ENCODE measurements around the gene LMBR1. TPM values are rescaled to one million over a fixed set of nuclear protein-coding genes. Genes with fewer than 3 reads are reported as not detected.

Gene LMBR1
- total RNA-seq, 5 donors from 2014 or later (not counting 1 experiment from before 2014, with no cell fraction given), result 79.1 to 94.8 (median 83.8) TPM

DNA sequence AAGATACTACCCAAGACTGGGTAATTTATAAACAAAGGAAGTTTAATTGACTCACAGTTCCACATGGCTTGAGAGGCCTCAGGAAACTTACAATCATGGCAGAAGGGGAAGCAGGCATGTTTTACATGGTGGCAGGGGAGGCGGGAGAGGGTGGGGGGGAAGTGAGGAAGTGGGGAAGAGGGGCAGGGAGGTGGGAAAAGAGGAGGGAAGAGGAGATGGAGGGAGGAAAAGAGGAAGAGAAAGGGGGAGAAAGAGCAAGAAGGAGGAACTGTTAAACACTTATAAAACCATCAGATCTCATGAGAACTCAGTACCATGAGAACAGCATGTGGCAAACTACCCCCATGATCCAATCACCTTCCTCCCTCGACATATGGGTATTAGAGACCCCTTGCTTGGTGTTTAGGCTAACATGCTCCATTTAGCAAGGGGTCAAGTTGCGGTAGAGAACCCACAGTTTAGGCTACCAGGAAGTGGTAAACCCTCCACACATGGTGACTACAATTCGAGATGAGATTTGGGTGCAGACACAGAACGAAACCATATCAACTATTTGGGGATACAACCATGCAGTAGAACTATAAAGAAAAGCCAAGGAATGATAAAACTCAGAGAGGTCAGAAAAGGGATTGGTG lies 3.5 kb upstream of the LMBR1 start:
- H3K4me1 Mint-ChIP-seq, result peaks cover 15 to 35% (median 28%) of the 10 kb centered on the region in 3 donors
- CTCF ChIA-PET, result no interaction called here
- H3K36me3 Mint-ChIP-seq, result no peaks in the 10 kb centered on the region
- H3K27ac ChIP-seq (ENCODE audit: low read length), result no peak overlapping the region
- H3K4me3 Mint-ChIP-seq, result no peak overlapping the region
- no peak for ATAC-seq (replicated peaks in 1 of 4)
- peaks cover 2 to 3% of the 10 kb centered on the region in 2 donors for H3K27me3 Mint-ChIP-seq
- H3K9me3 Mint-ChIP-seq, result no peaks in the 10 kb centered on the region
- no peaks in the 10 kb centered on the region for H3K9me3 ChIP-seq
- H3K27me3 ChIP-seq (replicated peaks in 1 of 2; ENCODE audit: control insufficient read depth in 2 of 2, extremely low read depth in 1 of 2, insufficient read depth in 2 of 2, low read length in 1 of 2), result no peaks in the 10 kb centered on the region
- DNase-seq, result no peak
- WGBS (ENCODE audit: insufficient coverage), result no CpG with 5 or more reads among the region's 5 CpGs
- H3K27ac Mint-ChIP-seq, result peak overlapping the region in 1 of 2 donors; percentile 60
- no peaks in the 10 kb centered on the region for H3K36me3 ChIP-seq (ENCODE audit: control insufficient read depth in 2 of 2, extremely low read depth in 1 of 2, insufficient read depth in 1 of 2, low read length in 1 of 2)
- H3K4me1 ChIP-seq (ENCODE audit: control insufficient read depth in 1 of 2, extremely low read depth in 1 of 2, insufficient read depth in 2 of 2, low read length in 2 of 2), result peaks cover 3 to 21% of the 10 kb centered on the region in 2 experiments
- no peak overlapping the region for H3K4me3 ChIP-seq (ENCODE audit: control insufficient read depth in 1 of 2, extremely low read depth in 1 of 2, low read length in 1 of 2)
- POLR2A ChIA-PET, result no interaction called here

- H3K27me3 ChIP-seq (replicated peaks in 1 of 2; ENCODE audit: control insufficient read depth in 2 of 2, extremely low read depth in 1 of 2, insufficient read depth in 2 of 2, low read length in 1 of 2), result no peaks in the 10 kb centered on the region
- peaks cover 3 to 21% of the 10 kb centered on the region in 2 experiments for H3K4me1 ChIP-seq (ENCODE audit: control insufficient read depth in 1 of 2, extremely low read depth in 1 of 2, insufficient read depth in 2 of 2, low read length in 2 of 2)
- ChIA-PET POLR2A (no interaction called here), CTCF (no interaction called here)
- no peaks in the 10 kb centered on the region for H3K9me3 ChIP-seq
- no peaks in the 10 kb centered on the region for H3K27me3 Mint-ChIP-seq
- peaks cover 26 to 42% (median 36%) of the 10 kb centered on the region in 3 donors for H3K4me1 Mint-ChIP-seq
- no peaks in the 10 kb centered on the region for H3K36me3 Mint-ChIP-seq
- DNase-seq (no peak), ATAC-seq (replicated peaks in 1 of 4) (no peak)
- H3K36me3 ChIP-seq (ENCODE audit: control insufficient read depth in 2 of 2, extremely low read depth in 1 of 2, insufficient read depth in 1 of 2, low read length in 1 of 2), result no peaks in the 10 kb centered on the region
- no peak overlapping the region for H3K27ac ChIP-seq (ENCODE audit: low read length)
- no peak overlapping the region for H3K4me3 ChIP-seq (ENCODE audit: control insufficient read depth in 1 of 2, extremely low read depth in 1 of 2, low read length in 1 of 2)
- peak overlapping the region; percentile 5 to 77 for H3K27ac Mint-ChIP-seq
- WGBS (ENCODE audit: insufficient coverage), result 71% methylated on average over 2 of the region's 6 CpGs
- H3K4me3 Mint-ChIP-seq, result peak overlapping the region; percentile 85 to 89 (median 88)
- no peaks in the 10 kb centered on the region for H3K9me3 Mint-ChIP-seq
Measured at GRCh38 chr7:156895024-156895780, 2.2 kb upstream of the LMBR1 start.

DNA sequence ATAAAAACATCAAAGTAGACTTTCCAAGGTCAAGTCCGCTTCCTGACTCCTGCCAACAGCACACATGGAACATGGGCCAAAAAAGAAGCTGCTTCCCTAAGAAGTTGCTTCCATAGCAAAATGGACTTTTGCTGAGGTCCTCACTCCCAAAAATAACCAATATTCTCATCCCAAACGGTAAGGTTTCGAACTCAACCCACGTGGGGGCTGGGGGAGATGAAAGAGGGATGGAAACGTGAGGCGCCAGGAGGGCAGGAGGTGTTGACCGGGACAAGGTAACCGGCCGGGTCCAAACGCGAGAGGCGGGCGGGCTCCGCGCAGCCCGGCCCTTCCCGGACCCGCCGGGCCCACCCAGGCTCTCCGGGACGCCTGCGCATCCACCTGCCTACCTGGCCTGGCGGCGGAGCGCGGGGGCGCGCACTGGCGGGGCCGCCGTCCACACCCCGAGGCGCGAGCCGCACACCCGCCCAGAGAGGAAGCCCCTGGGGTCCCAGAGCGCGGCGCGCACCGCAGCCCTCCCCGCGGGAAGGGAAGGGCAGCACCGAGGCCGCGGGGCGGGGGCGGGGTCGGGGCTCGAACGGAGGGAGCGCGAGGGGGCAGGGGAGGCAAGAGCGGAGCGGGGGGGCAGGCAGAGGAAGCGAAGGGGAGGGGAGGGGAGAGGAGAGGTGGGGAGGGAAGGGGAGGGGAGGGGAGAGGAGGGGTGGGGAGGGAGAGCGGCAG lies 742 bp downstream of the LMBR1 start:
- H3K27me3 ChIP-seq (replicated peaks in 1 of 2; ENCODE audit: control insufficient read depth in 2 of 2, extremely low read depth in 1 of 2, insufficient read depth in 2 of 2, low read length in 1 of 2), result no peaks in the 10 kb centered on the region
- H3K36me3 ChIP-seq (ENCODE audit: control insufficient read depth in 2 of 2, extremely low read depth in 1 of 2, insufficient read depth in 1 of 2, low read length in 1 of 2), result no peaks in the 10 kb centered on the region
- Mint-ChIP-seq H3K27me3 (no peaks in the 10 kb centered on the region), H3K4me1 (peaks cover 41 to 54% (median 49%) of the 10 kb centered on the region in 3 donors), H3K9me3 (no peaks in the 10 kb centered on the region), H3K4me3 (peak overlapping the region; percentile 85 to 94 (median 89)), H3K36me3 (peaks cover 4% of the 10 kb centered on the region), H3K27ac (peak overlapping the region; percentile 70 to 76)
- ChIA-PET POLR2A (interaction anchor here (0.6 to 1.5 kb wide), 2 partner anchors 51 to 57 kb away, joined by 3 to 7 read pairs; partner anchors contain the start of gene NOM1 (in 1 of the 2)), CTCF (interaction anchor here (0.6 to 1.6 kb wide), 3 partner anchors 20 to 57 kb away, joined by 3 to 16 read pairs (median 5); partner anchors contain the start of gene NOM1 (in 1 of the 2))
- H3K4me1 ChIP-seq (ENCODE audit: control insufficient read depth in 1 of 2, extremely low read depth in 1 of 2, insufficient read depth in 2 of 2, low read length in 2 of 2), result peaks cover 3 to 21% of the 10 kb centered on the region in 2 experiments
- WGBS (ENCODE audit: insufficient coverage), result 2% methylated on average over 34 of the region's 57 CpGs
- peak; percentile 24 to 47 (median 44) for ATAC-seq (replicated peaks in 1 of 4)
- H3K4me3 ChIP-seq (ENCODE audit: control insufficient read depth in 1 of 2, extremely low read depth in 1 of 2, low read length in 1 of 2), result peak overlapping the region; percentile 59 to 61
- peak; percentile 17 to 74 (median 59) for DNase-seq
- no peaks in the 10 kb centered on the region for H3K9me3 ChIP-seq
- no peak overlapping the region for H3K27ac ChIP-seq (ENCODE audit: low read length)

GRCh38 chr7:156889746-156890145 lies 3.2 kb downstream of the LMBR1 start:
- Mint-ChIP-seq H3K27ac (no peak overlapping the region), H3K9me3 (no peaks in the 10 kb centered on the region), H3K27me3 (no peaks in the 10 kb centered on the region), H3K36me3 (peaks cover 10% of the 10 kb centered on the region), H3K4me3 (no peak overlapping the region), H3K4me1 (peaks cover 44 to 47% (median 46%) of the 10 kb centered on the region in 3 donors)
- no CpG with 5 or more reads among the region's 4 CpGs for WGBS (ENCODE audit: insufficient coverage)
- no peaks in the 10 kb centered on the region for H3K27me3 ChIP-seq (replicated peaks in 1 of 2; ENCODE audit: control insufficient read depth in 2 of 2, extremely low read depth in 1 of 2, insufficient read depth in 2 of 2, low read length in 1 of 2)
- H3K27ac ChIP-seq (ENCODE audit: low read length), result no peak overlapping the region
- H3K4me1 ChIP-seq (ENCODE audit: control insufficient read depth in 1 of 2, extremely low read depth in 1 of 2, insufficient read depth in 2 of 2, low read length in 2 of 2), result peaks cover 3 to 13% of the 10 kb centered on the region in 2 experiments
- ChIA-PET POLR2A (no interaction called here), CTCF (no interaction called here)
- ATAC-seq (replicated peaks in 1 of 4), result no peak
- H3K4me3 ChIP-seq (ENCODE audit: control insufficient read depth in 1 of 2, extremely low read depth in 1 of 2, low read length in 1 of 2), result no peak overlapping the region
- DNase-seq, result no peak
- no peaks in the 10 kb centered on the region for H3K36me3 ChIP-seq (ENCODE audit: control insufficient read depth in 2 of 2, extremely low read depth in 1 of 2, insufficient read depth in 1 of 2, low read length in 1 of 2)
- H3K9me3 ChIP-seq, result no peaks in the 10 kb centered on the region

- no peaks in the 10 kb centered on the region for H3K27me3 Mint-ChIP-seq
- no CpG with 5 or more reads among the region's 1 CpG for WGBS (ENCODE audit: insufficient coverage)
- no peak overlapping the region for H3K27ac Mint-ChIP-seq
- Histone ChIP-seq H3K4me3 (ENCODE audit: control insufficient read depth in 1 of 2, extremely low read depth in 1 of 2, low read length in 1 of 2) (no peak overlapping the region), H3K9me3 (no peaks in the 10 kb centered on the region), H3K4me1 (ENCODE audit: control insufficient read depth in 1 of 2, extremely low read depth in 1 of 2, insufficient read depth in 2 of 2, low read length in 2 of 2) (peaks cover 3 to 12% of the 10 kb centered on the region in 2 experiments), H3K27me3 (replicated peaks in 1 of 2; ENCODE audit: control insufficient read depth in 2 of 2, extremely low read depth in 1 of 2, insufficient read depth in 2 of 2, low read length in 1 of 2) (no peaks in the 10 kb centered on the region), H3K36me3 (ENCODE audit: control insufficient read depth in 2 of 2, extremely low read depth in 1 of 2, insufficient read depth in 1 of 2, low read length in 1 of 2) (no peaks in the 10 kb centered on the region), H3K27ac (ENCODE audit: low read length) (no peak overlapping the region)
- CTCF ChIA-PET, result no interaction called here
- H3K9me3 Mint-ChIP-seq, result no peaks in the 10 kb centered on the region
- no peak for DNase-seq
- POLR2A ChIA-PET, result no interaction called here
- no peak for ATAC-seq (replicated peaks in 1 of 4)
- H3K4me3 Mint-ChIP-seq, result no peak overlapping the region
- peaks cover 47 to 51% (median 48%) of the 10 kb centered on the region in 3 donors for H3K4me1 Mint-ChIP-seq
- H3K36me3 Mint-ChIP-seq, result peaks cover 13% of the 10 kb centered on the region
Measured at GRCh38 chr7:156889089-156889488, 3.9 kb downstream of the LMBR1 start.

- Mint-ChIP-seq H3K27ac (no peak overlapping the region), H3K4me1 (peaks cover 60 to 65% (median 61%) of the 10 kb centered on the region in 3 donors), H3K4me3 (no peak overlapping the region), H3K27me3 (no peaks in the 10 kb centered on the region), H3K36me3 (peaks cover 30% of the 10 kb centered on the region), H3K9me3 (no peaks in the 10 kb centered on the region)
- ChIA-PET CTCF (no interaction called here), POLR2A (no interaction called here)
- Histone ChIP-seq H3K4me3 (ENCODE audit: control insufficient read depth in 1 of 2, extremely low read depth in 1 of 2, low read length in 1 of 2) (no peak overlapping the region), H3K27ac (ENCODE audit: low read length) (no peak overlapping the region), H3K4me1 (ENCODE audit: control insufficient read depth in 1 of 2, extremely low read depth in 1 of 2, insufficient read depth in 2 of 2, low read length in 2 of 2) (no peaks in the 10 kb centered on the region), H3K36me3 (ENCODE audit: control insufficient read depth in 2 of 2, extremely low read depth in 1 of 2, insufficient read depth in 1 of 2, low read length in 1 of 2) (peaks cover 0 to 4% of the 10 kb centered on the region in 2 donors), H3K27me3 (replicated peaks in 1 of 2; ENCODE audit: control insufficient read depth in 2 of 2, extremely low read depth in 1 of 2, insufficient read depth in 2 of 2, low read length in 1 of 2) (no peaks in the 10 kb centered on the region), H3K9me3 (no peaks in the 10 kb centered on the region)
- no peak for ATAC-seq (replicated peaks in 1 of 4)
- no peak for DNase-seq
- 95% methylated on average over 3 of the region's 6 CpGs for WGBS (ENCODE audit: insufficient coverage)
Measured at GRCh38 chr7:156886020-156886795, 6.8 kb downstream of the LMBR1 start.

Measured in T-cell (primary cell).